ENCODE data around the gene EML2.

EML2 gene

DNA sequence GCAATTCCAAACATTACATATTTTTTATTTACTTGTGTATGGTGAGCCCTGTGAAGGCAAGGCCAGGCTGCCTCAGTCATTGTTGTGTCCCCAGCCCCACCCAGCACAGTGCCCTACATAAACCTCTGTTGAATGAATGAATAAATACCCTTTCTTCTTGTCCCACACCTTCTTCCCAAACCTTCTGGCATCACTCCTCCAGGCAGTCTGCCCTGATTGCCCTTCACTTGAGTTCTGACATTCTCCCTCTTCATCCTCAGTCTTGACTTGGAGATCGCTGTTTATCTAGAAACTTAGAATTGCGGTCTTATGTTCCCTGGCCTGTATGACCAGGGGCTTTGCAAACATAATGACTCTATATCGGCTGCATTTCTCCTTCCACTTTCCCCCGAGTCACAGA lies 49.4 kb downstream of the EML2 start:
- no peak for DNase-seq (ENCODE audit: low read depth in 2 of 2)

DNA sequence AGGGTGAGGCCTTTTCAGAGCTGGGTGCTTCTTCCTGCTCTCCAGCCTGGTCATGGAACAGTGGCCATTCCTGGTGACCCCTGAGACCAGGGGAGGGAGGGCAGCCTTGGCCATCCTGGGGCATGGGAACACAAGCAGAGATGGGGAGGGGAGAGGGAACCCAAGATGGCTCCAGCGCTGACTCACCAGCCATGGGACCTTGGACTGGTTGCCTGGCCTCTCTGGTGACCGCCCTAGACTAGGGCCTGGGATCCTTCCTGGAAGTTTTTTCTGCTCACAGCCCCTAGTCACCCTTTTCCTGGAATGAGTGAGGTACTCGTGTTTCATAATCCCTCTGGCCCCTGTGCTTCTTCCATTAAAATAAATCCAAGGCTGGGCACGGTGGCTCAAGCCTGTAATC lies 51.3 kb downstream of the EML2 start:
- no peak for DNase-seq (ENCODE audit: low read depth in 2 of 2)

DNA sequence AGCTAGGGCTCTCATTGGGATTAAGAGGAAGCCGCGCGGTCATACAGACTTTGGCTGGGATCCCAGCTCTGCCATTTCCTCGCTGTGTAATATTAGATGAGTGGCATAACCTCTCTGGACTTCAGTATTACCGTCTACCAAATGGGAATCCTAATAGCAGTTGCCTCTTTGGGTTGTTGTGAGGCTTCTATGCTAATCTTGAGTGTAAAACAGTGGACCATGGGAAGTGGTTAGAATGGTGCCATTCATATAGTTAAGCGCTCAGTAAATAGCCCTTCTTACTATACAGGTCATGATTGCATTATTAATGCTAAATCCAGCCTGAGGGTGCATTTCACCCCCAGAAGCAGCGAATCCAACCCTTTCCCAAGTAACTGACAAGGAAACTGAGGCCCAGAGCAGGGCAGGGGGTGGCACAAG lies 54.0 kb downstream of the EML2 start:
- DNase-seq (ENCODE audit: low read depth in 2 of 2): no peak

DNA sequence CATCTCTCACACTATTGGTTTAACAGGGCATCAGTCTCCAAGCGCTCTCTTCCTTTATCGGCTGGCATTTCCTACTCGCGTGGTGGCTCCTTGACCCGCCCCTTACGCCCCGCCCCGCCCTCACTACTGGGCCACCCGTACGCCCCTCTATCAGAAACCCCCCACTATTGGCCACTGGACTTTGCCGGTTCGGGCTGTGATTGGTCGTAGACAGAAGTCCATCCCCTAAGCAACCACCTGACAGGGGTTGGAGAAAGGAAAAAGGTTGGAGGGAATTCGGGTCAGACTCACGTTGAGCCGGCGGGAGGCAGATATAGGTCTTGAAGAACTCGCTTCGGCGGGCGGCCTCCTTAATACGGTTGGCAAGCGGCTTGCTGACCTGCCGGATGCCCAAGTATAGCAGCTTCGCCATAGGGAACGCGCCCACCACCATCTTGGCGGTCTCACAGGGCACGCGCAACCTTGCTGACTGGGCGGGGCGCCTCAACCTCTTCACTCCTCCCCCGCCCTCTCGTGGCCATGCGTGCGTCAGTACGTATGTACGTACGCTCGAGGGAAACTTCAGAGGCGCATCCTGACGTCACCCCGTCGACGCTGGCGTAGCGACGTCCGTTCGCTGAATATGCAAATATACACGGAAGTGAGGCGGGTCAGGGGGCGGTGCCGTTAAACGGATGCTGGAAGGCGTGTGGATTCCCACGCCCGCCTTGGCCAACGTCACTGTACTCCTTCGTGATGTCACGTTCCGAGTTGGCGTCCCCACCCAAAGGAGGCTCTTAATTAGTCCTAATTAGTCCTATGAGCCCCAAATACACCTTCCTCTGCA lies 54.7 kb downstream of the EML2 start, which contains the start of gene OPA3:
OPA3 (minus strand) TSS at position 471 of the 826 bp plus-strand sequence; CDS start at position 433, 38 bp downstream.
- DNase-seq (ENCODE audit: low read depth in 2 of 2): peak; percentile 98 to 99

DNA sequence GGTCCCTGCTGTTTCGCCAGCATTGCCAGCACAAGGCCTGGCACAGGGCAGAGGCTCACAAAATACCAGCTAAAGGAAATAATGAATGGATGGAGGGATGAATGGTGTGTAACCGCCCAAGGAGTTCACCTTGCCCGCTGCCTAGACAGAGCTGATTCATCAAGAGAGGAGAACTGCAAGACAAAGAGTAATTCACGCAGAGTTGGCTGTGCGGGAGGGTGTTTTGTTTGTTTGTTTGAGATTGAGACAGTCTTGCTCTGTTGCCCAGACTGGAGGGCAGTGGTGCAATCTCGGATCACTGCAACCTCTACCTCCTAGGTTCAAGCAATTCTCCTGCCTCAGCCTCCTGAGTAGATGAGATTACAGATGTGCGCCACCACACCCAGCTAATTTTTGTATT lies 57.6 kb downstream of the EML2 start:
- DNase-seq (ENCODE audit: low read depth in 2 of 2): no peak

DNA sequence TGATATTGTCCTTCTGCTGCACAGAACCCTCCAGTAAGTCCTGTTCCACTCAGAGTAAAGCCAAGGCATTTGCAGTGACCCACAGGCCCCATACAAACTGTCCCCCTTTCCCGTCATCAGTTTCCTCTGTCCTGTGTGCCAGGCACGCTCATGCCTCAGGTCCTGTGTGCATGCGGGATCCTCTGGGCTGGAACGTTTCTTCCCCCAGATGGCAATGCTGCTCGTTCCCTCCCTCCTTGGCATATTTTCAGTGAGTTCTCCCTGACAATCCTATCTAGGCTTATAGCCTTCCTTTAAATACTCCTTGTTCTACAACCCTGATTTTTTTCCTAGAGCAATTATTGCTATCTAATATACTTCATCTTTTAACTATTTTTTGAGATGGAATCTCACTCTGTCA lies 60.3 kb downstream of the EML2 start:
- no peak for DNase-seq (ENCODE audit: low read depth in 2 of 2)

DNA sequence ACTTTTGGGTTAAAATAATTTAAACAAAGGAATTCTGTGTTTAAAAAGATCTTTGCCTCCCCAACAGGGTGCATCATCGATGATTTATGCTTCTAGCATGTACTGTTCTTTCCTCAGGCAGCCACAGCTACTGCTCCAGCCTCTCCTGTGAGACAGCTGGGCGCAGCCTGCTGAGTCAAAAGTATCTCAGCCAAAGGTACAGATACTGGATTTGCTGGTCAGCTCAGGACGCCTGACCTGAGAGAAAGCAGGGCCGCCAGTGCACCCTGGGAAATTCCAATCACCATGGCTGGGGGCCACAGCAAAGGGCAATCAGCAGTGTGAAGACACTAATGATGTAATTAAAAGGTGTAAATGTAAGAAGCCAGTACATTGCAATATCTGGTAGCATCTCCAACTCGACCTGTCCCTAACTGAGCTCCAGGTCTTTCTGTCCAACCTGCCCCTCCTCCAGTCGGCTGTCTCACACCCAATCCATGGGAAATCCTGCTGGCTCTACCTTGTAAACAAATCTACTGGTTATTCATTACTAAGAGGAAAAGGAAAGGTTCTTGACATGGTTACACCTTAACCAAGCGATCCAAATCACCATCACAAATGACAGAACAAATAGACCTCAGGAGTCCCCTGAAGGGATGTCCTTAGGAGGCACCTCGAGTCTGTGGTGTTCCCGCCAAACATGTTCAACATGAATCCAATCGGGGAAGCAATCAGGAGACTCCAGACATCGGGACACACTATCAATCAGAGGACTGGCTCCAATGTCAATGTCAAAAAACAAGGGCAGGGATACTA lies 61.9 kb downstream of the EML2 start:
- DNase-seq (ENCODE audit: low read depth in 2 of 2): no peak

DNA sequence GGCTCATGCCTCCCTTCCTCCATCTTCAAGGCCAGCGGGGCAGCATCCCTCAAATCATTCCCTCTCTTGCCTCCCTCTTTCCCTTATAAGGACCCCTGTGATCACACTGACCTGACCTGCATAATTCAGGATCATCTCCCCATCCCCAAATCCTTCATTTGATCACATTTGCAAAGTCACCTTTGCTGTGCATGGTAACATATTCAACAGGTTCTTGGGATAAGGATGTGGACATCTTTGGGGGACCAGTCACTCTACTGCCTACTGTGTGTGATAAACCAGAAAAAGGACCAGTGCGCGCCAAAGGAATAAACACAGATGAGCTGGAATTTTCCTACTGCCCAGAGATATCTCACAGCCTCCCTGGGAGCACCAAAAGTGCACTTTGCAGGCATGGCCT lies 62.5 kb downstream of the EML2 start:
- DNase-seq (ENCODE audit: low read depth in 2 of 2): no peak

DNA sequence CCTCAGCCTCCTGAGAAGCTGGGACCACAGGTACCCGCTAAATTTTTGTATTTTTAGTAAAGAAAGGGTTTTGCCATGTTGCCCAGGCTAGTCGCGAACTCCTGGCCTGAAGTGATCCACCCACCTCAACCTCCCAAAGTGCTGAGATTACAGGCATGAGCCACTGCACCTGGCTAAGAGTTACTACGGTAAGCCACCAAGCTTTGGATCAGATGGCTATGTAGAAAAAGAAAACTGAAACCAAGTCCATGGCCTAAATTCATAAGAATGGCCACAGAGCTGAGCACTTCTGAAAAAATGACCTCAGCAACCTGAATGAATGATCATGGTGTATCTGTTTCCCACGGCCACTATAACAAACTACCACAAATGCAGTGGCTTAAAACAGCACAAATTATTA lies 64.0 kb downstream of the EML2 start:
- no peak for DNase-seq (ENCODE audit: low read depth in 2 of 2)

DNA sequence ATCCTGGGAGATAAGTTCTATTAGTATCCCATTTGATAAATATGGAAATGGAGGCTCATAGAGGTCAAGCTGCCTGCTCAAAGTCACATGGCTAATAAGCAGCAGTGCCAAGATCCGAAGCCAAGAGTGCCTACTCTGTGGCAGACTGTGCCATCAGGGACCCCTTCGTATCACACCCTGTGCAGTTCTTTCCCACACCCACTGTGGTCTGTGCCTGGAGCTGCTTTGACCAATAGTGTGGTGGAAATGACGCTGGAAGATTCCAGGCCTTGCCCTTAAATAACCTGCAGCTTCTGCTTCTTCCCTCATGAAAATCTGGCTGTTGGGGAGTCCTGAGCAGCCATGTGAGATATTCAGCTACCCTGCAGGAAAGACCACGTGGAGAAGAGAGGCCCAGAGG lies 64.7 kb downstream of the EML2 start:
- no peak for DNase-seq (ENCODE audit: low read depth in 2 of 2)

DNA sequence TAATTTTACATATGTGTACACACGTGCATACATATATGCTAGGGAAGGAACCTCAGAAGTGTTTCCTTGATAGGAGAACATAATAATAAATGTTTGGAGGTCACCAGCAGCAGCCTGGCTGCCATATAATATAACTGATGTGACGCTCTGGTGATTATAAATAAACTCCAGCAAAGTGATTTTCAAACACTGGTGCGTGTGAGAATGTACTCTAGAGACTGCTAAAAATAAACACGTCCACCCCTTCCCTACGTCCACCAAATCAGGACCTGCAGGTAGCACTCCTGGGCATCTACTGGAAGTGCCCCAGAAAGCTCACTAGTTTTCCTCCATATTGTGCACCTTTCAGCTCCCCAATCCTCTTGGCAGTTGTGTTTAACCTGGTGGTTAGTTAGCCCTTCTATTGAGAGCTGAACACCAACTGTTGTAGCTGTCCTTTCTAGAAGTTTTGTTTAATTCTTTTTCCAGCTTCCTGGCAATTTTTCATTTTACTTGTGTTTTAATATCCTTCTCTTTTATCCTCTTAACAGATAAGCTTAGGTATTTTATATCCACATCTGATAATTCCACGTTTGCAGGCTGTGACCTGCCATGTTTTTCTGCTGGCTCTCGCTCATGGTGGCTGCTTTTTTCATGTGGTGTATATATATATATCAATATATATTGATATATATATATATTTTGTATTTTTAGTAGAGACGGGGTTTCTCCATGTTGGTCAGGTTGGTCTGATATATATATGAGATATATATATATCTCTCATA lies 67.6 kb downstream of the EML2 start:
- DNase-seq (ENCODE audit: low read depth in 2 of 2): no peak

DNA sequence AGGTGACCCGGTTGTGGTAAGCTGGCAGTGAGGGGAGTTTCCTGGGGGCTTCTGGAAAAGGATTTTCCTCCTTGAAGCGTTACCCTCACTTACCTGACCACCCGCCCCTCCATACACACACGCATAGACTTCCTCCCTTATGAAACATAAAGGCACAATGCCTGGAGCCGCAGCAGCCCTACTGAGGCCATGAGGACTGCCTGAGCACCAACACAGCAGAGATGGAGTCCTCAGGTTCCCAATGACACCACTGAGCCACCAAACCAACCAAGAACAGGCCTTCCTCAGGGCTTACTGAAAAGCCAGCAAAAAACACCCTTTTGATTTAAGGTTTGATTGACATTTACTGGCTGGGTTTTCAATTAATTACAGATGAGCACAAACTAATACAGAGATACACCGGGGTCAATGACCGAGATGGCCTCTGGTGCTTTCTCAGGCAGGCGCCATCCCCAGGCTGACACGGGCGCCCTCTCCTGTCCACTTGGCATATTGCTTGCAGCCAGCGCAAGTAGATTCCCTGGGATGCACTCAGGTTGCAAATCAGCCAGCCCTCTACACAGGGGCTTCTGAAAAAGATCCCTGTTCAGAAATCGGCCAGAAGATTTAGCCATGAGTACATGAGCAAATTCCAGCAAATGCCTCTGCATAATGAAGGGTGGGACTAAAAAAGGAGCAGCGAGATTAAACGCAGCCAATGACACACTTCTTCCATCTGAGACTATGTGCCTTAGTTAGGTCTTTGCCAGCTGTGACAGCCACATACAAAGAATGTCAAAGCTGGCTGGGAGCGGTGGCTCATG lies 69.4 kb downstream of the EML2 start:
- DNase-seq (ENCODE audit: low read depth in 2 of 2): peak in 1 of 2 donors; percentile 8

DNA sequence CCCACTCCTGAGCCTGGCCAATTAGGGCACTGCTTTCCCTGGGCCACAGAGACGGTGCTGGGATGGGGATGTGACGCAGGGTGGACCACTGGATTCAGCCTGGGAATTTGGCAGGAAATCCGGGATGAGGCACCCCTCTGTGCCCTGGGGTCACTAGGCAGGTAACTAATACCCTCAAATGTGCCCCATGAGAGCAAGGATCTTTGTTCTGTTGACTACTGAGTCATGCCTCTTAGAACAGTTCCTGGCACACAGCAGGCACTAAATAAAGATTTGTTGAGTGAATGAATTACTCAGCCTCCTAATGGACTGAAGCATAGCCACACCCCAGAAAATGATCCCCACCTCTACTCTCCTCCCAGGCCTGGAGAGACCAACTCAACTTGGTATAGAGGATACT lies 70.5 kb downstream of the EML2 start:
- DNase-seq (ENCODE audit: low read depth in 2 of 2): no peak

DNA sequence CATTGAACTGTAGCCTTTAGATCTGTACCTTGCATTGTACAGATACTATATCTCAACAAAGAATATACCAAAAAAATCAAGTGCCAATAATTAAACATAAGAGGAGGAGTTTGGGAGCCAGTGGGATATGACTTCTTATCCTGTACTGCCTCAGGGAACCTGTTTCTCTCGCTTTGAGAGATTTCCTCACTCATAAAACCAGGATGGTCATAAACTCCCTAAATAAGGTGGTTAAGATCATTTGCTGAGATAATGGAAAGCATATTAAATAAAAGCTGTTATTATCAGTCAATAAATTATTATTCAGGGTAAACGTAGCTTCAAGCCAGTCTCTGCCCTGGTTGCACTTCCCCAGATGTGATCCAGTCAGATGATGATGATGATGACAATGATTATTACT lies 71.6 kb downstream of the EML2 start:
- DNase-seq (ENCODE audit: low read depth in 2 of 2): no peak

DNA sequence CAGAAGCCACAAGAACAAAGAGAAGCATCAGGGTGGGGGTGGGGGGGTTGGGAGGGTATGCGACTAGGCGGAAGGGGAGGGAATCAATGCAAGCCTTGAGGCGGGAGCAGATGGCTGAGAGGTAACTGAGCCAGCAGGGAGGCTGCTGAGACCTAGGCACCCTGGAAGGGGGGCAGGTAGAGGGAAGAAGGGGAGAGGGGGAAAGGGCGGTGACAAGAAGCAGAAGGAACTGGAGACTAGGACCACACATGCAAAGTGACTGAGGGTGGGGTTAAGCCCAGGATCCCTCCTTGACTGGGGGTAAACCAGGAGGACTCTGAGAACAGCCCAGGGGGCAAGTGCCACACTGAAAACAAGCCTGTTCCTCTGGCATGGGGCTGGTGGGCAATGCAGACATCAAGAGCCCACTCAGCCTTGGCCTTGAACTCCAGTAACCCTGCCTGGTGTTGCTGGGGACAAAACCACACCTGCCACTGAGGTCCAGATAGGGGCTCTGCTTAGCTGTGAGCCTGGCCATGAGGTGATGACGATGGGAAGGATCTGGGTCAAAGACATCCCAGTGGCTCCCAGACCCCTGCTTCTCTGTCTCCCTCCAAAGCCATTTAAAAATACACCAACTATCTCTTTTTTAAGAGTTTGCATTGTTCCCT lies 74.9 kb downstream of the EML2 start:
- no peak for DNase-seq (ENCODE audit: low read depth in 2 of 2)

DNA sequence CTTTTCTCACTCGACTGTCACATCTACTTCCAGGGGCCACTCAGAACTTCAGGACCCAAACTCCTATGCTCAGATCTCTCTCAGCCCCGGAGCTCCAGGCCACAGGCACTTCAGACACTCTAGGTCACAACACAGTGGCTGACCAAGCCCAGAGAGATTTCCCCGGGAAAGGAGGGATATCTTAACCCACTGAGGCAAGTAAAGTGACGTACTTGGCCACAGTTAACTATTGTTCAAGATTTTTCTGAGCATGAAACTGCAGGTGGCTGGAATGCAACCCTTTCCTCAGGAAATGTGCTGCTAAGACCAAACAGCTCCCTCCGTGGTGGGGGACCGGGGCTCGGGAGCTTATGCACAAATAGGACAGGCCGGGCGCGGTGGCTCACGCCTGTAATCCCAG lies 78.5 kb downstream of the EML2 start:
- DNase-seq (ENCODE audit: low read depth in 2 of 2): no peak

DNA sequence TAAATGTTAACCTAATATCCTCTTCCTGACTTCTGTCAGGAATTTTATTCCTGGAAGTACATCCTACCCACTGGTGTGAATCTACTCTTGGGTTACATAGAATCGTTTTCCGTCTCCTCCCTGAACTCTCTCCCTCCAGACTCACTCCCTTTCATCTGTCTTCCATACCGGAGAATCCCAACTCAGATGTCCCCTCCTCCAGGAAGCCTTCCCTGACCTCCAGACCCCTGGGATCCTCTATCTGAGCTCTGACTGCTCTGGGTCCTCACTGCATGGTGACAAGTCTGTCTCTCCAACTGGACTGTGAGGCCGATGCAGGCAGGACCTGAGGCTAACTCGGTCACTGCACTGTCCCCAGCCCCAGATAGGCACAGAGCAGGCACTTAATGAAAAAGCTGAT lies 79.2 kb downstream of the EML2 start:
- DNase-seq (ENCODE audit: low read depth in 2 of 2): no peak

All from stimulated activated CD8-positive, alpha-beta memory T cell treated with anti-CD3 and anti-CD28 coated beads, Interleukin-2, amount 100 ng/mL, for 1 hour (primary cell).